ENCODE data around the gene MPP2.

GRCh38 chr17:43861960-43862359 lies 45.4 kb downstream of the MPP2 start:
- TF ChIP-seq EZH2phosphoT487 (IDR thresholded peaks at IDR 0.05; ENCODE audit: borderline replicate concordance): no peak
- TF ChIP-seq, protein P1, sequence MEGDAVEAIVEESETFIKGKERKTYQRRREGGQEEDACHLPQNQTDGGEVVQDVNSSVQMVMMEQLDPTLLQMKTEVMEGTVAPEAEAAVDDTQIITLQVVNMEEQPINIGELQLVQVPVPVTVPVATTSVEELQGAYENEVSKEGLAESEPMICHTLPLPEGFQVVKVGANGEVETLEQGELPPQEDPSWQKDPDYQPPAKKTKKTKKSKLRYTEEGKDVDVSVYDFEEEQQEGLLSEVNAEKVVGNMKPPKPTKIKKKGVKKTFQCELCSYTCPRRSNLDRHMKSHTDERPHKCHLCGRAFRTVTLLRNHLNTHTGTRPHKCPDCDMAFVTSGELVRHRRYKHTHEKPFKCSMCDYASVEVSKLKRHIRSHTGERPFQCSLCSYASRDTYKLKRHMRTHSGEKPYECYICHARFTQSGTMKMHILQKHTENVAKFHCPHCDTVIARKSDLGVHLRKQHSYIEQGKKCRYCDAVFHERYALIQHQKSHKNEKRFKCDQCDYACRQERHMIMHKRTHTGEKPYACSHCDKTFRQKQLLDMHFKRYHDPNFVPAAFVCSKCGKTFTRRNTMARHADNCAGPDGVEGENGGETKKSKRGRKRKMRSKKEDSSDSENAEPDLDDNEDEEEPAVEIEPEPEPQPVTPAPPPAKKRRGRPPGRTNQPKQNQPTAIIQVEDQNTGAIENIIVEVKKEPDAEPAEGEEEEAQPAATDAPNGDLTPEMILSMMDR (conservative IDR thresholded peaks at IDR 0.05; ENCODE audit: low read length): no peak

Measured in Loucy (cell line).